ENCODE results near the gene OR13C5.
"Not testable (repeated sequence)": the region's sequence is repeated elsewhere in the genome, so short reads cannot be mapped to it uniquely, and the experiment has no call there.

The OR13C5 gene, protein sequence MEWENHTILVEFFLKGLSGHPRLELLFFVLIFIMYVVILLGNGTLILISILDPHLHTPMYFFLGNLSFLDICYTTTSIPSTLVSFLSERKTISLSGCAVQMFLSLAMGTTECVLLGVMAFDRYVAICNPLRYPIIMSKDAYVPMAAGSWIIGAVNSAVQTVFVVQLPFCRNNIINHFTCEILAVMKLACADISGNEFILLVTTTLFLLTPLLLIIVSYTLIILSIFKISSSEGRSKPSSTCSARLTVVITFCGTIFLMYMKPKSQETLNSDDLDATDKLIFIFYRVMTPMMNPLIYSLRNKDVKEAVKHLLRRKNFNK

DNA sequence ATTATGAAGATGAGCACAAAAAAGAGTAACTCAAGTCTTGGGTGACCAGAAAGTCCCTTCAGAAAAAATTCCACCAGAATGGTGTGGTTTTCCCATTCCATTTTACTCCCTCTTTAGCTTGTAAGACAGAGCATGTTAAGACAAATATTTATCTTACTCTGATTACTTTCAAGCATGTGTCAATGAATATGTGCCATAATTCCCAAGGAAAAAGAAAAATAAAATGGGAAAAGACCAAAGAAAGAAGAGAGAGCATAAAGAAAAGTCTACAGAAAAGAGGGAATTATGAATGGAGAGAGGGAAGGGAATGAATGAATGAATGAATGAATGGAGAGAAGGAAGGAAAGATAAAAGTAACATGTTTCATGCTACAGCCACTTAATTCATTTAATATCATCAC, at the start of gene OR13C5:
Gene OR13C5 (minus strand): TSS at position 101 of the 400 bp plus-strand sequence. CDS start 0 bp downstream, at position 101.
- H3K4me3 ChIP-seq (ENCODE audit: low read depth, low read length); H3K36me3 ChIP-seq (ENCODE audit: control insufficient read depth in 2 of 2, insufficient read depth in 1 of 2, low read length in 2 of 2); H3K27ac ChIP-seq (ENCODE audit: extremely low read depth, low read depth, low read length); POLR2A ChIA-PET; H3K9me3 ChIP-seq (ENCODE audit: control insufficient read depth, insufficient read depth, low read depth, low read length); CTCF ChIA-PET; H3K4me1 ChIP-seq (ENCODE audit: control insufficient read depth, insufficient read depth, low read length): not testable (repeated sequence)

DNA sequence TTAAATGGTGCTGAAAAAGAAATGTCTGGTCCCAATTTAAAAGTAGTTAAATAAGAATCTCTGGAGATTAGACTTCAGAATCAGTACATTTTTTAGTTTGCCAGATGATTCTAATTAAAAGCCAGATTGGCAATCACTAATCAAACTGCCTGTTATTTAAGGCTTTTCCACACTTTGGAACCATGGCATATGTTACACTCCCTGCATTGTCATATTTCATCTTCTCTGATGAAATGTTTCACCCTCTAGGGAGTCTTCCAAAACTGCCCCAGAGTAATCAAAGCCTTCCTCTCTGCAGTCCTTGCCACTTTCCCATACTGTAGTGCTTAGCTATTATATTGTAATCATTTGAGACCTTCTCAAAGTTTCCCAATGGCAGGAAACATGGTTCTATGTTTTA, 36.2 kb upstream of the OR13C5 start:
- TF ChIP-seq ZNF747 (tag by site-specific recombination; IDR thresholded peaks at IDR 0.05) (no peak), MEIS1 (CRISPR knock-in tag; IDR thresholded peaks at IDR 0.05; ENCODE audit: borderline replicate concordance) (no peak), ZBTB8A (tag by site-specific recombination; IDR thresholded peaks at IDR 0.05) (no peak), SP3 (tag by site-specific recombination; IDR thresholded peaks at IDR 0.05) (no peak), ZNF529 (tag by site-specific recombination; IDR thresholded peaks at IDR 0.05; ENCODE audit: insufficient replicate concordance) (no peak), EGR2 (tag by site-specific recombination; IDR thresholded peaks at IDR 0.05; ENCODE audit: low read depth) (no peak), ZNF169 (tag by site-specific recombination; IDR thresholded peaks at IDR 0.05) (no peak), ZNF791 (tag by site-specific recombination; IDR thresholded peaks at IDR 0.05) (no peak), ZNF792 (tag by site-specific recombination; IDR thresholded peaks at IDR 0.05) (no peak), ZNF670 (tag by site-specific recombination; IDR thresholded peaks at IDR 0.05; ENCODE audit: low read depth) (no peak)
- TF ChIP-seq, protein P1, sequence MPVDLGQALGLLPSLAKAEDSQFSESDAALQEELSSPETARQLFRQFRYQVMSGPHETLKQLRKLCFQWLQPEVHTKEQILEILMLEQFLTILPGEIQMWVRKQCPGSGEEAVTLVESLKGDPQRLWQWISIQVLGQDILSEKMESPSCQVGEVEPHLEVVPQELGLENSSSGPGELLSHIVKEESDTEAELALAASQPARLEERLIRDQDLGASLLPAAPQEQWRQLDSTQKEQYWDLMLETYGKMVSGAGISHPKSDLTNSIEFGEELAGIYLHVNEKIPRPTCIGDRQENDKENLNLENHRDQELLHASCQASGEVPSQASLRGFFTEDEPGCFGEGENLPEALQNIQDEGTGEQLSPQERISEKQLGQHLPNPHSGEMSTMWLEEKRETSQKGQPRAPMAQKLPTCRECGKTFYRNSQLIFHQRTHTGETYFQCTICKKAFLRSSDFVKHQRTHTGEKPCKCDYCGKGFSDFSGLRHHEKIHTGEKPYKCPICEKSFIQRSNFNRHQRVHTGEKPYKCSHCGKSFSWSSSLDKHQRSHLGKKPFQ (tag by site-specific recombination; IDR thresholded peaks at IDR 0.05) = no peak
- TF ChIP-seq, protein P2, sequence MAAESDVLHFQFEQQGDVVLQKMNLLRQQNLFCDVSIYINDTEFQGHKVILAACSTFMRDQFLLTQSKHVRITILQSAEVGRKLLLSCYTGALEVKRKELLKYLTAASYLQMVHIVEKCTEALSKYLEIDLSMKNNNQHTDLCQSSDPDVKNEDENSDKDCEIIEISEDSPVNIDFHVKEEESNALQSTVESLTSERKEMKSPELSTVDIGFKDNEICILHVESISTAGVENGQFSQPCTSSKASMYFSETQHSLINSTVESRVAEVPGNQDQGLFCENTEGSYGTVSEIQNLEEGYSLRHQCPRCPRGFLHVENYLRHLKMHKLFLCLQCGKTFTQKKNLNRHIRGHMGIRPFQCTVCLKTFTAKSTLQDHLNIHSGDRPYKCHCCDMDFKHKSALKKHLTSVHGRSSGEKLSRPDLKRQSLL (tag by site-specific recombination; IDR thresholded peaks at IDR 0.05) = no peak
- TF ChIP-seq, protein P3, sequence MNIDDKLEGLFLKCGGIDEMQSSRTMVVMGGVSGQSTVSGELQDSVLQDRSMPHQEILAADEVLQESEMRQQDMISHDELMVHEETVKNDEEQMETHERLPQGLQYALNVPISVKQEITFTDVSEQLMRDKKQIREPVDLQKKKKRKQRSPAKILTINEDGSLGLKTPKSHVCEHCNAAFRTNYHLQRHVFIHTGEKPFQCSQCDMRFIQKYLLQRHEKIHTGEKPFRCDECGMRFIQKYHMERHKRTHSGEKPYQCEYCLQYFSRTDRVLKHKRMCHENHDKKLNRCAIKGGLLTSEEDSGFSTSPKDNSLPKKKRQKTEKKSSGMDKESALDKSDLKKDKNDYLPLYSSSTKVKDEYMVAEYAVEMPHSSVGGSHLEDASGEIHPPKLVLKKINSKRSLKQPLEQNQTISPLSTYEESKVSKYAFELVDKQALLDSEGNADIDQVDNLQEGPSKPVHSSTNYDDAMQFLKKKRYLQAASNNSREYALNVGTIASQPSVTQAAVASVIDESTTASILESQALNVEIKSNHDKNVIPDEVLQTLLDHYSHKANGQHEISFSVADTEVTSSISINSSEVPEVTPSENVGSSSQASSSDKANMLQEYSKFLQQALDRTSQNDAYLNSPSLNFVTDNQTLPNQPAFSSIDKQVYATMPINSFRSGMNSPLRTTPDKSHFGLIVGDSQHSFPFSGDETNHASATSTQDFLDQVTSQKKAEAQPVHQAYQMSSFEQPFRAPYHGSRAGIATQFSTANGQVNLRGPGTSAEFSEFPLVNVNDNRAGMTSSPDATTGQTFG (tag by site-specific recombination; IDR thresholded peaks at IDR 0.05; ENCODE audit: borderline replicate concordance) = no peak
- TF ChIP-seq, protein P4, sequence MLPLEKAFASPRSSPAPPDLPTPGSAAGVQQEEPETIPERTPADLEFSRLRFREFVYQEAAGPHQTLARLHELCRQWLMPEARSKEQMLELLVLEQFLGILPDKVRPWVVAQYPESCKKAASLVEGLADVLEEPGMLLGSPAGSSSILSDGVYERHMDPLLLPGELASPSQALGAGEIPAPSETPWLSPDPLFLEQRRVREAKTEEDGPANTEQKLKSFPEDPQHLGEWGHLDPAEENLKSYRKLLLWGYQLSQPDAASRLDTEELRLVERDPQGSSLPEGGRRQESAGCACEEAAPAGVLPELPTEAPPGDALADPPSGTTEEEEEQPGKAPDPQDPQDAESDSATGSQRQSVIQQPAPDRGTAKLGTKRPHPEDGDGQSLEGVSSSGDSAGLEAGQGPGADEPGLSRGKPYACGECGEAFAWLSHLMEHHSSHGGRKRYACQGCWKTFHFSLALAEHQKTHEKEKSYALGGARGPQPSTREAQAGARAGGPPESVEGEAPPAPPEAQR (tag by site-specific recombination; IDR thresholded peaks at IDR 0.05) = no peak
- TF ChIP-seq, protein P5, sequence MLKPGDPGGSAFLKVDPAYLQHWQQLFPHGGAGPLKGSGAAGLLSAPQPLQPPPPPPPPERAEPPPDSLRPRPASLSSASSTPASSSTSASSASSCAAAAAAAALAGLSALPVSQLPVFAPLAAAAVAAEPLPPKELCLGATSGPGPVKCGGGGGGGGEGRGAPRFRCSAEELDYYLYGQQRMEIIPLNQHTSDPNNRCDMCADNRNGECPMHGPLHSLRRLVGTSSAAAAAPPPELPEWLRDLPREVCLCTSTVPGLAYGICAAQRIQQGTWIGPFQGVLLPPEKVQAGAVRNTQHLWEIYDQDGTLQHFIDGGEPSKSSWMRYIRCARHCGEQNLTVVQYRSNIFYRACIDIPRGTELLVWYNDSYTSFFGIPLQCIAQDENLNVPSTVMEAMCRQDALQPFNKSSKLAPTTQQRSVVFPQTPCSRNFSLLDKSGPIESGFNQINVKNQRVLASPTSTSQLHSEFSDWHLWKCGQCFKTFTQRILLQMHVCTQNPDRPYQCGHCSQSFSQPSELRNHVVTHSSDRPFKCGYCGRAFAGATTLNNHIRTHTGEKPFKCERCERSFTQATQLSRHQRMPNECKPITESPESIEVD (tag by site-specific recombination; IDR thresholded peaks at IDR 0.05) = no peak
- TF ChIP-seq, protein P6, sequence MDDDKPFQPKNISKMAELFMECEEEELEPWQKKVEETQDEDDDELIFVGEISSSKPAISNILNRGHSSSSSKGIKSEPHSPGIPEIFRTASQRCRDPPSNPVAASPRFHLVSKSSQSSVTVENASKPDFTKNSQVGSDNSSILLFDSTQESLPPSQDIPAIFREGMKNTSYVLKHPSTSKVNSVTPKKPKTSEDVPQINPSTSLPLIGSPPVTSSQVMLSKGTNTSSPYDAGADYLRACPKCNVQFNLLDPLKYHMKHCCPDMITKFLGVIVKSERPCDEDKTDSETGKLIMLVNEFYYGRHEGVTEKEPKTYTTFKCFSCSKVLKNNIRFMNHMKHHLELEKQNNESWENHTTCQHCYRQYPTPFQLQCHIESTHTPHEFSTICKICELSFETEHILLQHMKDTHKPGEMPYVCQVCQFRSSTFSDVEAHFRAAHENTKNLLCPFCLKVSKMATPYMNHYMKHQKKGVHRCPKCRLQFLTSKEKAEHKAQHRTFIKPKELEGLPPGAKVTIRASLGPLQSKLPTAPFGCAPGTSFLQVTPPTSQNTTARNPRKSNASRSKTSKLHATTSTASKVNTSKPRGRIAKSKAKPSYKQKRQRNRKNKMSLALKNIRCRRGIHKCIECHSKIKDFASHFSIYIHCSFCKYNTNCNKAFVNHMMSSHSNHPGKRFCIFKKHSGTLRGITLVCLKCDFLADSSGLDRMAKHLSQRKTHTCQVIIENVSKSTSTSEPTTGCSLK (tag by site-specific recombination; IDR thresholded peaks at IDR 0.05) = no peak
- TF ChIP-seq, protein P7, sequence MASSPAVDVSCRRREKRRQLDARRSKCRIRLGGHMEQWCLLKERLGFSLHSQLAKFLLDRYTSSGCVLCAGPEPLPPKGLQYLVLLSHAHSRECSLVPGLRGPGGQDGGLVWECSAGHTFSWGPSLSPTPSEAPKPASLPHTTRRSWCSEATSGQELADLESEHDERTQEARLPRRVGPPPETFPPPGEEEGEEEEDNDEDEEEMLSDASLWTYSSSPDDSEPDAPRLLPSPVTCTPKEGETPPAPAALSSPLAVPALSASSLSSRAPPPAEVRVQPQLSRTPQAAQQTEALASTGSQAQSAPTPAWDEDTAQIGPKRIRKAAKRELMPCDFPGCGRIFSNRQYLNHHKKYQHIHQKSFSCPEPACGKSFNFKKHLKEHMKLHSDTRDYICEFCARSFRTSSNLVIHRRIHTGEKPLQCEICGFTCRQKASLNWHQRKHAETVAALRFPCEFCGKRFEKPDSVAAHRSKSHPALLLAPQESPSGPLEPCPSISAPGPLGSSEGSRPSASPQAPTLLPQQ (tag by site-specific recombination; IDR thresholded peaks at IDR 0.05) = no peak
- Histone ChIP-seq H3K4me1 (ENCODE audit: control insufficient read depth, insufficient read depth, low read length) (no peaks in the 10 kb centered on the region), H3K9me3 (ENCODE audit: control insufficient read depth, insufficient read depth, low read depth, low read length) (no peaks in the 10 kb centered on the region), H3K4me3 (ENCODE audit: low read depth, low read length) (no peak overlapping the region), H3K36me3 (ENCODE audit: control insufficient read depth in 2 of 2, insufficient read depth in 1 of 2, low read length in 2 of 2) (no peaks in the 10 kb centered on the region), H3K27ac (ENCODE audit: extremely low read depth, low read depth, low read length) (no peak overlapping the region)
- POLR2A ChIA-PET = no interaction called here
- CTCF ChIA-PET = no interaction called here

Measured in HEK293 (cell line).